Heart left ventricle (tissue), 16 donors: ENCODE data around the gene SPTBN1. TPM values are rescaled to one million over a fixed set of nuclear protein-coding genes. Genes with fewer than 3 reads are reported as not detected.

Experiments
- ATAC-seq, 4 donors: fragments of 200-7000 bp; cut with Tn5 transposase; one replicate each; pipeline ENCODE4 v1.9.1; 2020 to 2022; ENCODE audit warnings: moderate library complexity in 4 of 4, mild to moderate bottlenecking in 3 of 4, moderate number of reproducible peaks in 1 of 4
- DNase-seq, 5 donors: peaks; one replicate each; pipeline ENCODE4 v3.0.0-alpha.2; 2020
- H3K27ac ChIP-seq, 12 donors: fragments of 200-600 bp; sonication (generic) in 4 of 12; one replicate each; pipeline versions ENCODE4 v1.5.0 to v1.8.0; 2016 to 2022; ENCODE audit warnings: mild to moderate bottlenecking in 2 of 12
- H3K27me3 ChIP-seq, 9 donors: fragments of 200-600 bp; sonication (generic) in 2 of 9; one replicate each; pipeline versions ENCODE4 v1.5.1 to v1.8.0; 2016 to 2022; ENCODE audit warnings: mild to moderate bottlenecking in 3 of 9
- H3K36me3 ChIP-seq, 9 donors: fragments of 200-600 bp; sonication (generic) in 2 of 9; one replicate each; pipeline versions ENCODE4 v1.5.0 to v1.8.0; 2018 to 2022; ENCODE audit warnings: mild to moderate bottlenecking in 2 of 9
- H3K4me1 ChIP-seq, 12 donors: fragments of 200-600 bp; sonication (generic) in 4 of 12; one replicate each; pipeline versions ENCODE4 v1.5.0 to v1.8.0; 2016 to 2022; ENCODE audit warnings: mild to moderate bottlenecking in 3 of 12
- H3K4me3 ChIP-seq, 12 donors: fragments of 200-600 bp; sonication (generic) in 4 of 12; one replicate each; pipeline versions ENCODE4 v1.5.0 to v1.8.0; 2017 to 2022; ENCODE audit warnings: mild to moderate bottlenecking in 9 of 12, moderate library complexity in 4 of 12
- H3K9me3 ChIP-seq, 12 donors: fragments of 200-600 bp; sonication (generic) in 4 of 12; one replicate each; pipeline versions ENCODE4 v1.5.0 to v1.8.0; 2016 to 2022; ENCODE audit warnings: mild to moderate bottlenecking in 1 of 12
- CTCF ChIP-seq, 12 donors: fragments of 200-600 bp; sonication (generic) in 4 of 12; IDR thresholded peaks; one replicate each; pipeline versions ENCODE4 v1.5.0 to v1.8.0; 2018 to 2022; ENCODE audit warnings: antibody characterized with exemption in 12 of 12, mild to moderate bottlenecking in 5 of 12
- POLR2A ChIP-seq, 2 donors: fragments of 450-650 bp; IDR thresholded peaks; one replicate each; pipeline ENCODE4 v1.6.1; 2017; ENCODE audit warnings: antibody characterized with exemption in 2 of 2, mild to moderate bottlenecking in 2 of 2, moderate library complexity in 2 of 2
- WGBS, 4 donors: extraction: QIAGEN DNeasy Blood & Tissue Kit in 2 of 4; methylation state at CpG; one replicate each; pipeline versions ENCODE4 v1.1.5 to v1.1.7; 2013 to 2018; 5-methylcytosine and 5-hydroxymethylcytosine counted together
- intact Hi-C, 10 donors: fragments of 100-400 bp; cut with DNase I; formaldehyde crosslinking; loops; one replicate each; pipeline versions ENCODE4 v1.11.1 to v1.14.2; 2022
- polyA plus RNA-seq, 2 donors: library from polyadenylated mRNA; stranded (reverse); fragments of 200-250 nt; gene quantifications; one replicate each; pipeline ENCODE4 v1.2.3, GENCODE V29; 2013
- total RNA-seq, 9 donors: library from RNA; depleted of rRNA in 2 of 9; stranded (reverse); fragments of >200 nt in 2 of 9; fragmentation: NEBNext Ultra II Directional in 3 of 9; extraction: Animal tissue kit (Norgen Biotek cat#: 25700) in 3 of 9; gene quantifications; one replicate each; pipeline versions ENCODE4 v1.1.0 to v1.2.4, GENCODE V29; 2016 to 2023
- donor health status: ischemic (EF 13 %, LVEDD 7.1; RV severe dilation, severe dysfunction).
- donor health status: healthy with polysubstance abuse.
- donor health status: DM: no; HTN: yes; CAD: no.
- donor health status: DM: no; HTN: no; CAD: no.
- donor health status: ischemic (EF 25% LVEDD 6.9; RV normal size, moderate dysfunction).
- donor health status: ischemic (EF 25% LVEDD 5.7; RV mildly dilated, moderate dysfunction).
- donor health status: healthy.
- donor health status: DM: yes; HTN: yes; CAD: no.
- donor health status: ischemic (EF 35%, LVEDD 5.7; RV mildly dilated, moderate dysfunction).
- donor health status: nonischemic (EF 11% LVEDD 7.7; RV severe dilation, severe dysfunction).
- donor health status: DM: yes; HTN: yes; CAD: no.
- donor health status: PGD.
- donor health status: ischemic (EF 29% LVEDD 5.4; RV normal size, mild dysfunction).
- donor health status: nonischemic (EF 23%, LVEDD 6.1; RV moderate dilation, normal function).

SPTBN1 gene
- total and polyA plus RNA-seq, 11 donors, result 124 to 659 (median 422) TPM

GRCh38 chr2:54584598-54584997 is 128.5 kb downstream of the SPTBN1 start:
- H3K9me3 ChIP-seq, result no peaks in the 10 kb centered on the region
- intact Hi-C loops, result loop anchor here in 2 of 10 donors (10.0 kb wide), 1 partner anchor 50 kb away; no protein-coding TSS in a partner anchor
- DNase-seq, result no peak
- H3K27ac ChIP-seq, result peak overlapping the region in 3 of 12 donors; percentile 5 to 74 (median 9)
- no peaks in the 10 kb centered on the region for H3K27me3 ChIP-seq
- TF ChIP-seq CTCF (IDR thresholded peaks at IDR 0.05) (no peak), POLR2A (IDR thresholded peaks at IDR 0.05) (no peak)
- no peak for ATAC-seq
- peaks cover 0 to 16% (median 0%) of the 10 kb centered on the region in 9 donors for H3K36me3 ChIP-seq
- peaks cover 23 to 100% (median 97%) of the 10 kb centered on the region in 12 donors for H3K4me1 ChIP-seq
- no peak overlapping the region for H3K4me3 ChIP-seq
- WGBS, 4 donors, result 62 to 71% (median 65%) methylated on average over 1 of the region's 1 CpG

- H3K9me3 ChIP-seq, result no peaks in the 10 kb centered on the region
- no peak for ATAC-seq
- peak overlapping the region in 7 of 12 donors; percentile 17 to 74 (median 36) for H3K27ac ChIP-seq
- peaks cover 0 to 16% (median 0%) of the 10 kb centered on the region in 9 donors for H3K36me3 ChIP-seq
- H3K27me3 ChIP-seq, result no peaks in the 10 kb centered on the region
- DNase-seq, result no peak
- intact Hi-C loops, result loop anchor here in 2 of 10 donors (10.0 kb wide), 1 partner anchor 50 kb away; no protein-coding TSS in a partner anchor
- H3K4me1 ChIP-seq, result peaks cover 17 to 100% (median 97%) of the 10 kb centered on the region in 12 donors
- H3K4me3 ChIP-seq, result no peak overlapping the region
- no peak for TF ChIP-seq CTCF (IDR thresholded peaks at IDR 0.05)
- no peak for TF ChIP-seq POLR2A (IDR thresholded peaks at IDR 0.05)
Measured at GRCh38 chr2:54585136-54585733, 129.1 kb downstream of the SPTBN1 start.

- no peak for TF ChIP-seq CTCF (IDR thresholded peaks at IDR 0.05)
- no peak for TF ChIP-seq POLR2A (IDR thresholded peaks at IDR 0.05)
- no peaks in the 10 kb centered on the region for H3K27me3 ChIP-seq
- 17 to 39% (median 29%) methylated on average over 7 of the region's 7 CpGs for WGBS, 4 donors
- H3K9me3 ChIP-seq, result no peaks in the 10 kb centered on the region
- peaks cover 16 to 100% (median 97%) of the 10 kb centered on the region in 12 donors for H3K4me1 ChIP-seq
- ATAC-seq, result peak in 1 of 4 donors; percentile 17
- DNase-seq, result no peak
- no peak overlapping the region for H3K4me3 ChIP-seq
- intact Hi-C loops, result loop anchor here in 2 of 10 donors (10.0 kb wide), 1 partner anchor 49 kb away; no protein-coding TSS in a partner anchor
- H3K36me3 ChIP-seq, result peaks cover 0 to 15% (median 0%) of the 10 kb centered on the region in 9 donors
- peak overlapping the region in 7 of 12 donors; percentile 17 to 74 (median 38) for H3K27ac ChIP-seq
Measured at GRCh38 chr2:54586062-54586461, 129.9 kb downstream of the SPTBN1 start.

GRCh38 chr2:54586494-54586893 is 130.4 kb downstream of the SPTBN1 start:
- no peak for ATAC-seq
- Histone ChIP-seq H3K4me3 (no peak overlapping the region), H3K9me3 (no peaks in the 10 kb centered on the region), H3K27ac (peak overlapping the region in 9 of 12 donors; percentile 14 to 78 (median 52)), H3K36me3 (peaks cover 0 to 14% (median 0%) of the 10 kb centered on the region in 9 donors), H3K4me1 (peaks cover 16 to 100% (median 97%) of the 10 kb centered on the region in 12 donors), H3K27me3 (no peaks in the 10 kb centered on the region)
- DNase-seq, result no peak
- no peak for TF ChIP-seq CTCF (IDR thresholded peaks at IDR 0.05)
- no peak for TF ChIP-seq POLR2A (IDR thresholded peaks at IDR 0.05)
- intact Hi-C loops, result loop anchor here in 2 of 10 donors (10.0 kb wide), 1 partner anchor 48 kb away; no protein-coding TSS in a partner anchor
- WGBS, 4 donors, result 47 to 51% (median 49%) methylated on average over 4 of the region's 4 CpGs
